ENCODE measurements around the gene GALNT1.

The GALNT1 gene

DNA sequence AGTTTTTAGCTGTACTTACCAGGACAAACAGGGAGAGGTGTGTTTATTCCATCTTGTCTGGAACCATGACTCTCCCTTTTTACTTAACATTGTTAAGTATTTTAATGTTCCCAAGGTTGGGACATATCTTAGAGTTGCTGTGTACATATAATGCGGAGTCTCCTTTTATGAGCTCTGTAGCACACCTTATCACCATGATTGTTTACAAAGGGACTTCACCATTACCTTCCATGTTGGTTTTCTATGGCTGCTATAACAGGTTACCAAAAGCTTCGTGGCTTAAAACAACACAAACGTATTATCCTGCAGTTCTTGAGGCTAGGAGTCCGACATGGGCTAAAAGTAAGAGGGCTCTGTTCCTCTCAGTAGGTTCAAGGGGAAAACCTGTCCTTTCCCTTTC, 164.3 kb downstream of the GALNT1 start:
- Histone ChIP-seq H3K9me3 (ENCODE audit: control insufficient read depth, low read length) (no peaks in the 10 kb centered on the region), H3K27me3 (ENCODE audit: control insufficient read depth, insufficient read depth, low read length, poor library complexity, severe bottlenecking) (no peaks in the 10 kb centered on the region), H3K36me3 (ENCODE audit: control insufficient read depth, insufficient read depth, low read length) (no peaks in the 10 kb centered on the region), H3K4me1 (ENCODE audit: control insufficient read depth, insufficient read depth, low read length) (no peaks in the 10 kb centered on the region), H3K4me3 (ENCODE audit: insufficient read depth, low read depth, low read length) (no peak overlapping the region), H3K27ac (ENCODE audit: insufficient read depth, low read depth, low read length, poor library complexity, severe bottlenecking) (no peak overlapping the region)
- WGBS, 2 experiments = 93% methylated on average over 4 of the region's 4 CpGs

- no peaks in the 10 kb centered on the region for H3K36me3 ChIP-seq (ENCODE audit: control insufficient read depth, insufficient read depth, low read length)
- no peak overlapping the region for H3K4me3 ChIP-seq (ENCODE audit: insufficient read depth, low read depth, low read length)
- no peaks in the 10 kb centered on the region for H3K27me3 ChIP-seq (ENCODE audit: control insufficient read depth, insufficient read depth, low read length, poor library complexity, severe bottlenecking)
- H3K9me3 ChIP-seq (ENCODE audit: control insufficient read depth, low read length) = no peaks in the 10 kb centered on the region
- no peak overlapping the region for H3K27ac ChIP-seq (ENCODE audit: insufficient read depth, low read depth, low read length, poor library complexity, severe bottlenecking)
- H3K4me1 ChIP-seq (ENCODE audit: control insufficient read depth, insufficient read depth, low read length) = no peaks in the 10 kb centered on the region
- WGBS, 2 experiments = 92 to 95% methylated on average over 2 of the region's 2 CpGs
These were observed 165.3 kb downstream of the GALNT1 start for GRCh38 chr18:35746826-35747339.

DNA sequence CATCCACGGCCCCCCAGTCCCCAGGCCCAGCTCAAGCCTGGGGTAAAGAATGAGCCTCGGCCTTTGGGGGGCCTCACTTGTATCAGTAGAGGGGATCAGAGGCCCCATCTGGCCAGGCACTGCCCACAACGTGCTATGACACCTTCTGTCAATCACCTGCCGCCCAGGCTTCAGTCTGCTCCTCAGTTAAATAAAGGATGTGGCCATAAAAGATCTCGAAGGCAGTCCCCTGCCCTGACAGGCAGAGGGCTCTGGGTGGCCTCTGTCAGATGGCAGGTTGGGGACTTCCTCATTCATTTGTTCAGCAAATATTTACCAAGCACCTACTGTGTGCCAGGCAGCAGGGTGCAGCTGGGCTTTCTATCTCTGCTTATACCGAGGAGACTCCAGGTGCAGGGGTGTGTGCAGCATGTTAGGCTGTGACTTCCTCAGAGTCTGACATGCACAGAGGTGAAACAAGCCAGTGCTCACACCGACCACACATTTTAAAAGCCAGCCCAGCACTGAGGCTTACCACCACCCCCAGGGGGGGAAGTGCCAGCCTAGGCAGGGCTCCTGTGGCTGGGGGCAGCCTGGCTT, 166.4 kb downstream of the GALNT1 start:
- H3K27me3 ChIP-seq (ENCODE audit: control insufficient read depth, insufficient read depth, low read length, poor library complexity, severe bottlenecking) = no peaks in the 10 kb centered on the region
- H3K9me3 ChIP-seq (ENCODE audit: control insufficient read depth, low read length) = no peaks in the 10 kb centered on the region
- H3K4me1 ChIP-seq (ENCODE audit: control insufficient read depth, insufficient read depth, low read length) = no peaks in the 10 kb centered on the region
- no peak overlapping the region for H3K27ac ChIP-seq (ENCODE audit: insufficient read depth, low read depth, low read length, poor library complexity, severe bottlenecking)
- no peaks in the 10 kb centered on the region for H3K36me3 ChIP-seq (ENCODE audit: control insufficient read depth, insufficient read depth, low read length)
- 56 to 58% methylated on average over 7 of the region's 7 CpGs for WGBS, 2 experiments
- H3K4me3 ChIP-seq (ENCODE audit: insufficient read depth, low read depth, low read length) = no peak overlapping the region

- no peak overlapping the region for H3K27ac ChIP-seq (ENCODE audit: insufficient read depth, low read depth, low read length, poor library complexity, severe bottlenecking)
- 92 to 95% methylated on average over 4 to 5 of the region's 5 CpGs for WGBS, 2 experiments
- H3K4me3 ChIP-seq (ENCODE audit: insufficient read depth, low read depth, low read length) = no peak overlapping the region
- no peaks in the 10 kb centered on the region for H3K9me3 ChIP-seq (ENCODE audit: control insufficient read depth, low read length)
- H3K36me3 ChIP-seq (ENCODE audit: control insufficient read depth, insufficient read depth, low read length) = no peaks in the 10 kb centered on the region
- no peaks in the 10 kb centered on the region for H3K27me3 ChIP-seq (ENCODE audit: control insufficient read depth, insufficient read depth, low read length, poor library complexity, severe bottlenecking)
- no peaks in the 10 kb centered on the region for H3K4me1 ChIP-seq (ENCODE audit: control insufficient read depth, insufficient read depth, low read length)
These were observed 168.2 kb downstream of the GALNT1 start for GRCh38 chr18:35749701-35750100.

GRCh38 chr18:35750929-35751328, 169.4 kb downstream of the GALNT1 start:
- H3K4me1 ChIP-seq (ENCODE audit: control insufficient read depth, insufficient read depth, low read length) = no peaks in the 10 kb centered on the region
- WGBS, 2 experiments = 65 to 66% methylated on average over 2 of the region's 2 CpGs
- no peaks in the 10 kb centered on the region for H3K27me3 ChIP-seq (ENCODE audit: control insufficient read depth, insufficient read depth, low read length, poor library complexity, severe bottlenecking)
- no peaks in the 10 kb centered on the region for H3K9me3 ChIP-seq (ENCODE audit: control insufficient read depth, low read length)
- H3K36me3 ChIP-seq (ENCODE audit: control insufficient read depth, insufficient read depth, low read length) = no peaks in the 10 kb centered on the region
- no peak overlapping the region for H3K4me3 ChIP-seq (ENCODE audit: insufficient read depth, low read depth, low read length)
- H3K27ac ChIP-seq (ENCODE audit: insufficient read depth, low read depth, low read length, poor library complexity, severe bottlenecking) = no peak overlapping the region

- Histone ChIP-seq H3K27me3 (ENCODE audit: control insufficient read depth, insufficient read depth, low read length, poor library complexity, severe bottlenecking) (no peaks in the 10 kb centered on the region), H3K4me3 (ENCODE audit: insufficient read depth, low read depth, low read length) (no peak overlapping the region), H3K9me3 (ENCODE audit: control insufficient read depth, low read length) (no peaks in the 10 kb centered on the region), H3K27ac (ENCODE audit: insufficient read depth, low read depth, low read length, poor library complexity, severe bottlenecking) (no peak overlapping the region), H3K36me3 (ENCODE audit: control insufficient read depth, insufficient read depth, low read length) (no peaks in the 10 kb centered on the region), H3K4me1 (ENCODE audit: control insufficient read depth, insufficient read depth, low read length) (no peaks in the 10 kb centered on the region)
- 92 to 94% methylated on average over 5 of the region's 5 CpGs for WGBS, 2 experiments
These were observed 171.9 kb downstream of the GALNT1 start for GRCh38 chr18:35753306-35753910.

DNA sequence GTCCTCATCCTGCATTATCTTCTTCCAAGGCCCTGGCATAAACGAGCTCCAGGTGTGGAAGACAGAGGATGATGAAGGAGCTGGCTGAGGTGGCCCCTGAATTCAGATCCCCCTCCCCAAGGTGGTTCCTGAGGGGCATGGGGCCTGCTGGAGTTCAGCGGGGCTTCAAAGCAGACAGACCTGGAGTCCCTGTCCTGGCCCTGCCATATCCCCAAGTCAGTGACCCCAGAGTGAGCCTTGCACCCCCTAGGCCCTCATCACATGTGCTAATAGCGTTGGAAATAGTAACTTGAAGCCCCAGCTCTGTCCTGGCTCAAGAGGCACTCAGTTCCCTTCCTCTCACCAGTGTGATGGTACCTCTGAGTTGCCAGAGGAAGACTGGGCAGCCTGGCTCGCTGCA, 172.9 kb downstream of the GALNT1 start:
- Histone ChIP-seq H3K4me3 (ENCODE audit: insufficient read depth, low read depth, low read length) (no peak overlapping the region), H3K27me3 (ENCODE audit: control insufficient read depth, insufficient read depth, low read length, poor library complexity, severe bottlenecking) (no peaks in the 10 kb centered on the region), H3K27ac (ENCODE audit: insufficient read depth, low read depth, low read length, poor library complexity, severe bottlenecking) (no peak overlapping the region), H3K9me3 (ENCODE audit: control insufficient read depth, low read length) (no peaks in the 10 kb centered on the region), H3K36me3 (ENCODE audit: control insufficient read depth, insufficient read depth, low read length) (no peaks in the 10 kb centered on the region), H3K4me1 (ENCODE audit: control insufficient read depth, insufficient read depth, low read length) (no peaks in the 10 kb centered on the region)
- WGBS, 2 experiments = 89 to 94% methylated on average over 4 of the region's 4 CpGs

DNA sequence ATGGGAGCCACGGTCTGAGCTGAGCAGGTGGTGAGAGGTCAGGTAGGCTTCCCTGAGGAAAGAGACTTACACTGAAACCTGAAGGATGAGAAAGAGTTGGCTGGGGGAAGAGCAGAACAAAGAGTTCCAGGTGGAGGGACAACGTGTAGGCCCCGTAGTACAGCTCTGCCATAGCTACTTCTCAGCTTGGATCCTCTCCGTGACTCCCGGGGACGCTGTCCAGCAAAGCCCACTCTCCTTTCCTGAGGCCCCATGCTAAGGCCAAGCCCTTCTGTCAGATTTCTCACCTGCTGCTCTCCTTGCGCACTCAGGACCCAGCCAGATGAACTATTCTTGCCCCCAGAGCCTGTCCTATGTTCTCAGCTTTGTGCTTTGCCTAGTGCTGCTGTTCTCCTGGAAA, 173.8 kb downstream of the GALNT1 start:
- 93% methylated on average over 7 of the region's 7 CpGs for WGBS, 2 experiments
- Histone ChIP-seq H3K27ac (ENCODE audit: insufficient read depth, low read depth, low read length, poor library complexity, severe bottlenecking) (no peak overlapping the region), H3K36me3 (ENCODE audit: control insufficient read depth, insufficient read depth, low read length) (no peaks in the 10 kb centered on the region), H3K4me1 (ENCODE audit: control insufficient read depth, insufficient read depth, low read length) (no peaks in the 10 kb centered on the region), H3K4me3 (ENCODE audit: insufficient read depth, low read depth, low read length) (no peak overlapping the region), H3K9me3 (ENCODE audit: control insufficient read depth, low read length) (no peaks in the 10 kb centered on the region), H3K27me3 (ENCODE audit: control insufficient read depth, insufficient read depth, low read length, poor library complexity, severe bottlenecking) (no peaks in the 10 kb centered on the region)

DNA sequence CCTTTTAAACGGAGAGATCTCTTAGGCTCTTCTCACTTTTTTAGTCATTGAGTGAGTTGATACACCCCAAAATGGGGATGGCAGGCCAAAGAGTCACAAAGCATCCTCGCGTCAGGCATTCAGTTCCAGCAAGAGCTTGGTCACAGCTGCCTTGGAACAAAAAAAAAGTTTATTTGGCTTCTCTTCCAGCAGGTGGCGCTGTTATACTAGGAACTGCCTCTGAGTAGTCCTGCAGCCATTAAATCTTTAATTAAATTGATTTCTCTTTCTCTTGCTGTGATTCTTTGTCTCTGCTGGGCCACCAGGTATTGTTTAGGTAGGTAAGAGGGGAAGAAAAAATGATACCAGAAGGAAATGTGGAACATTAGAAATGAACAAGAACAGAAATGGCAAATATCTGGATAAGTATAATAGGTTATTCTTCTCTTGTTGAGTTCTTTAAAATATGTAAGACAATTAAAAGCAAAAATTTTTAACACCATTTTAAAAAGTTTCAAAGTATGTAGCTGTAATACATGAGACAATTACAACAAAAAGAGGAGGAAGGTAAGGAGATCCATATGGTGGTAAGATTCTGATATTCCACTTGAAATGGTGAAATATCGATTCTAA, 175.1 kb downstream of the GALNT1 start:
- Histone ChIP-seq H3K4me3 (ENCODE audit: insufficient read depth, low read depth, low read length) (no peak overlapping the region), H3K9me3 (ENCODE audit: control insufficient read depth, low read length) (no peaks in the 10 kb centered on the region), H3K27me3 (ENCODE audit: control insufficient read depth, insufficient read depth, low read length, poor library complexity, severe bottlenecking) (no peaks in the 10 kb centered on the region), H3K4me1 (ENCODE audit: control insufficient read depth, insufficient read depth, low read length) (no peaks in the 10 kb centered on the region), H3K27ac (ENCODE audit: insufficient read depth, low read depth, low read length, poor library complexity, severe bottlenecking) (no peak overlapping the region), H3K36me3 (ENCODE audit: control insufficient read depth, insufficient read depth, low read length) (no peaks in the 10 kb centered on the region)
- WGBS, 2 experiments = 23 to 26% methylated on average over 4 of the region's 5 CpGs
